Limb (tissue), 2 donors: Measurements from ENCODE around the gene DOK6.

Experiments used
- DNase-seq, 2 donors: peaks; one replicate each; pipeline ENCODE4 v3.0.0-alpha.2; 2016; ENCODE audit errors: extremely low spot score in 2 of 2

Gene DOK6

GRCh38 chr18:69898241-69898861 is 497.7 kb downstream of the DOK6 start:
- no peak for DNase-seq
